WTC11 (cell line): Measurements from ENCODE around the gene TOM1L2. TPM values are rescaled to one million over a fixed set of nuclear protein-coding genes. Genes with fewer than 3 reads are reported as not detected.

Experiments used
- ATAC-seq: fragments of 200-7000 bp; cut with Tn5 transposase; 2 replicates; pipeline ENCODE4 v1.10.0; 2021; ENCODE audit warnings: mild to moderate bottlenecking, moderate library complexity
- CTCF ChIA-PET: fragments of 300-600 bp; sonication (Branson Sonifier 250); formaldehyde crosslinking; loops from one replicate; lab custom pipeline; 2021; ENCODE audit warnings: antibody characterized with exemption; lab: Charles Lee
- POLR2A ChIA-PET: fragments of 350-600 bp; sonication (Branson Sonifier 250); formaldehyde crosslinking; loops from one replicate; lab custom pipeline; 2021; ENCODE audit warnings: antibody characterized with exemption; lab: Charles Lee
- DNase-seq: peaks from one replicate; pipeline ENCODE4 v3.0.0; 2021; ENCODE audit warnings: low spot score
- H3K27ac Mint-ChIP-seq: 2 replicates; pipeline ENCODE4 v1.8.0; 2021; ENCODE audit warnings: mixed read lengths
- H3K27me3 Mint-ChIP-seq: 2 replicates; pipeline ENCODE4 v1.8.0; 2021; ENCODE audit warnings: low read depth, mild to moderate bottlenecking, moderate library complexity, mixed read lengths
- H3K36me3 Mint-ChIP-seq: 2 replicates; pipeline ENCODE4 v1.8.0; 2021; ENCODE audit warnings: mixed read lengths
- H3K4me1 Mint-ChIP-seq: 2 replicates; pipeline ENCODE4 v1.8.0; 2022; ENCODE audit warnings: mixed read lengths
- H3K4me3 Mint-ChIP-seq: 2 replicates; pipeline ENCODE4 v1.8.0; 2021; ENCODE audit warnings: mild to moderate bottlenecking, moderate library complexity, mixed read lengths
- H3K9me3 Mint-ChIP-seq: 2 replicates; pipeline ENCODE4 v1.8.0; 2021; ENCODE audit warnings: mixed read lengths
- ATF1 ChIP-seq: sonication (generic); formaldehyde crosslinking; IDR thresholded peaks from 2 replicates; pipeline ENCODE4 v1.8.1; 2023; ENCODE audit warnings: mild to moderate bottlenecking, moderate library complexity, missing genetic modification reagents
- FOXK1 ChIP-seq: sonication (generic); formaldehyde crosslinking; IDR thresholded peaks from 2 replicates; pipeline ENCODE4 v1.8.0; 2022; ENCODE audit warnings: mild to moderate bottlenecking, moderate library complexity, missing genetic modification reagents
- GTF2I ChIP-seq: fragments of 250-450 bp; sonication (Bioruptor Pico); conservative IDR thresholded peaks from 2 replicates; pipeline ENCODE4 v1.4.0; 2021; ENCODE audit warnings: mild to moderate bottlenecking
- JAZF1 ChIP-seq: fragments of 250-450 bp; sonication (Bioruptor Pico); IDR thresholded peaks from 2 replicates; pipeline ENCODE4 v1.9.0; 2021; ENCODE audit warnings: moderate library complexity, mild to moderate bottlenecking, inconsistent platforms
- MXD4 ChIP-seq: fragments of 250-450 bp; sonication (Bioruptor Pico); IDR thresholded peaks from 2 replicates; pipeline ENCODE4 v1.8.0; 2021; ENCODE audit warnings: mild to moderate bottlenecking, moderate library complexity, borderline replicate concordance
- NFATC4 ChIP-seq: fragments of 250-450 bp; sonication (Bioruptor Pico); IDR thresholded peaks from 2 replicates; pipeline ENCODE4 v1.9.0; 2021; ENCODE audit warnings: mild to moderate bottlenecking
- NR1H2 ChIP-seq: sonication (generic); formaldehyde crosslinking; IDR thresholded peaks from 2 replicates; pipeline ENCODE4 v1.9.0; 2021; ENCODE audit warnings: mild to moderate bottlenecking, moderate library complexity, missing genetic modification reagents
- RELA ChIP-seq: sonication (generic); formaldehyde crosslinking; IDR thresholded peaks from 2 replicates; pipeline ENCODE4 v1.8.1; 2022; ENCODE audit warnings: missing genetic modification reagents, mild to moderate bottlenecking, borderline replicate concordance
- SMAD4 ChIP-seq: sonication (generic); formaldehyde crosslinking; IDR thresholded peaks from 2 replicates; pipeline ENCODE4 v1.8.0; 2022; ENCODE audit warnings: mild to moderate bottlenecking, missing genetic modification reagents
- TP53 ChIP-seq: sonication (generic); formaldehyde crosslinking; IDR thresholded peaks from 2 replicates; pipeline ENCODE4 v1.8.1; 2023; ENCODE audit warnings: mild to moderate bottlenecking, missing genetic modification reagents
- ZNF232 ChIP-seq: sonication (generic); formaldehyde crosslinking; IDR thresholded peaks from 2 replicates; pipeline ENCODE4 v1.8.0; 2022; ENCODE audit warnings: mild to moderate bottlenecking, missing genetic modification reagents
- ZNF423 ChIP-seq: fragments of 250-450 bp; sonication (Bioruptor Pico); IDR thresholded peaks from 2 replicates; pipeline ENCODE4 v2.1.2; 2022; ENCODE audit warnings: mild to moderate bottlenecking, moderate library complexity
- total RNA-seq: library from RNA; stranded (reverse); gene quantifications from 3 replicates; pipeline ENCODE4 v1.2.3, GENCODE V29; 2021
- TF ChIP-seq, protein P1 (sequence below): sonication (generic); formaldehyde crosslinking; IDR thresholded peaks from 2 replicates; pipeline ENCODE4 v1.8.1; 2022; ENCODE audit warnings: low read depth, mild to moderate bottlenecking, moderate library complexity, missing genetic modification reagents, borderline replicate concordance
- TF ChIP-seq, protein P2 (sequence below): sonication (generic); formaldehyde crosslinking; IDR thresholded peaks from 2 replicates; pipeline ENCODE4 v1.8.1; 2022; ENCODE audit warnings: low read depth, missing genetic modification reagents, borderline replicate concordance
- TF ChIP-seq, protein P3 (sequence below): sonication (generic); formaldehyde crosslinking; IDR thresholded peaks from 2 replicates; pipeline ENCODE4 v1.8.0; 2022; ENCODE audit warnings: mild to moderate bottlenecking, missing genetic modification reagents
- TF ChIP-seq, protein P4 (sequence below): sonication (generic); formaldehyde crosslinking; IDR thresholded peaks from 2 replicates; pipeline ENCODE4 v1.8.0; 2023; ENCODE audit warnings: missing genetic modification reagents
- TF ChIP-seq, protein P5 (sequence below): sonication (generic); formaldehyde crosslinking; conservative IDR thresholded peaks from 2 replicates; pipeline ENCODE4 v1.8.1; 2022; ENCODE audit warnings: mild to moderate bottlenecking, missing genetic modification reagents
- TF ChIP-seq, protein P6 (sequence below): sonication (generic); formaldehyde crosslinking; IDR thresholded peaks from 2 replicates; pipeline ENCODE4 v1.8.0; 2023; ENCODE audit warnings: missing genetic modification reagents, mild to moderate bottlenecking, borderline replicate concordance
- TF ChIP-seq, protein P7 (sequence below): sonication (generic); formaldehyde crosslinking; IDR thresholded peaks from 2 replicates; pipeline ENCODE4 v1.8.0; 2022; ENCODE audit warnings: mild to moderate bottlenecking, missing genetic modification reagents
- TF ChIP-seq, protein P8 (sequence below): fragments of 250-450 bp; sonication (Bioruptor Pico); IDR thresholded peaks from 2 replicates; pipeline ENCODE4 v1.8.0; 2021; ENCODE audit warnings: mild to moderate bottlenecking
- TF ChIP-seq, protein P9 (sequence below): sonication (generic); formaldehyde crosslinking; IDR thresholded peaks from 2 replicates; pipeline ENCODE4 v1.8.1; 2023; ENCODE audit warnings: mild to moderate bottlenecking, moderate library complexity, missing genetic modification reagents

TOM1L2 gene
- total RNA-seq, 1 experiment from 2014 or later: 6.4 TPM

DNA sequence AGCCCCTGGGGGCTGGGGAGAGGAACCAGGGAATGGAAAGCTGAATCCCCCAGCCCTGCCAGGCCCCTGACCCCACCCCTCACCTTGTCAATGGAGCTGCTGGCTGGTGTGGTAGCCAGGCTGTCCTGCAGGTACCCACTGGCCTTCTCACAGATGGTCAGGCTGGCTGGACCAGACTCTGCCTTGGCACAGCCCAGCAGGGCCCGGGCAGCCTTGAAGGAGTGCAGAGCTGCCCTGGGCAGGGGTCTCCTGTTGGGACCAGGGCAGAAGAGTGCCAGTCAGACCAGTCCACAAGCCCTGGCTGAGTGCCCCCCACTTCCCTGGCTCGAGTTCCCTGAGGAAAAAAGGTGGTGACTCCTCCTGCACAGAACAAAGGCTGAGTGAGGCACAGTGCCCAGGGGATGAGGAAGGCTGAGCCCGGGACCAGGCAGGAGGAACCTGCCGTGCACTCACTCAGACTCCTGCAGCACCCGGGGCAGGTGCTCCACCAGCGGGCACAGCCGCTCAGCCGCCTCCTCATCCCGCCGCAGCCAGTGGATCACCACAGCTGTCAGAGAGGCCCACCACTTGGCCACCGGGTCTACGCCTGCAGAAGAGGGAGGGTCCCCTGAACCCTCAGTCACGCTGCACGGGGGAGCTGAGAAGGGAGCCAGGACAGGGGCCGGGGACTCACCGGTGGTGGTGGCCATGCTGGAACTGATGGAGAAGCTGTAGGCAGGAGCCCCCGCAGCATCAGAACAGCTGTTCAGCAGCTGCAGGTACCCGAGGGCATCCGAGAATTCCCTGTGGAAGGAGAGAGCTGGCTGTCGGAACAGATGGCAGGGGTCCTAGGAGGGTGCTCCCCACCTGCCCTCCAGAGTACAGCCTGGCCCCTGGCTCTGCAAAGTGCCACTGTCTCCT is 157.8 kb downstream of the TOM1L2 start:
- Mint-ChIP-seq H3K4me3 (no peak overlapping the region), H3K27ac (no peak overlapping the region), H3K27me3 (no peaks in the 10 kb centered on the region), H3K4me1 (peaks cover 26% of the 10 kb centered on the region), H3K9me3 (no peaks in the 10 kb centered on the region), H3K36me3 (peaks cover 34% of the 10 kb centered on the region)
- no peak for TF ChIP-seq ATF1 (CRISPR knock-in tag)
- no peak for TF ChIP-seq NFATC4 (CRISPR knock-in tag)
- no peak for TF ChIP-seq RELA
- TF ChIP-seq ZNF423: no peak
- TF ChIP-seq MXD4: no peak
- no peak for TF ChIP-seq ZNF232
- TF ChIP-seq, protein P1, sequence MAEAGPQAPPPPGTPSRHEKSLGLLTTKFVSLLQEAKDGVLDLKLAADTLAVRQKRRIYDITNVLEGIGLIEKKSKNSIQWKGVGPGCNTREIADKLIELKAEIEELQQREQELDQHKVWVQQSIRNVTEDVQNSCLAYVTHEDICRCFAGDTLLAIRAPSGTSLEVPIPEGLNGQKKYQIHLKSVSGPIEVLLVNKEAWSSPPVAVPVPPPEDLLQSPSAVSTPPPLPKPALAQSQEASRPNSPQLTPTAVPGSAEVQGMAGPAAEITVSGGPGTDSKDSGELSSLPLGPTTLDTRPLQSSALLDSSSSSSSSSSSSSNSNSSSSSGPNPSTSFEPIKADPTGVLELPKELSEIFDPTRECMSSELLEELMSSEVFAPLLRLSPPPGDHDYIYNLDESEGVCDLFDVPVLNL (CRISPR knock-in tag): no peak
- TF ChIP-seq JAZF1 (CRISPR knock-in tag): no peak
- TF ChIP-seq, protein P2, sequence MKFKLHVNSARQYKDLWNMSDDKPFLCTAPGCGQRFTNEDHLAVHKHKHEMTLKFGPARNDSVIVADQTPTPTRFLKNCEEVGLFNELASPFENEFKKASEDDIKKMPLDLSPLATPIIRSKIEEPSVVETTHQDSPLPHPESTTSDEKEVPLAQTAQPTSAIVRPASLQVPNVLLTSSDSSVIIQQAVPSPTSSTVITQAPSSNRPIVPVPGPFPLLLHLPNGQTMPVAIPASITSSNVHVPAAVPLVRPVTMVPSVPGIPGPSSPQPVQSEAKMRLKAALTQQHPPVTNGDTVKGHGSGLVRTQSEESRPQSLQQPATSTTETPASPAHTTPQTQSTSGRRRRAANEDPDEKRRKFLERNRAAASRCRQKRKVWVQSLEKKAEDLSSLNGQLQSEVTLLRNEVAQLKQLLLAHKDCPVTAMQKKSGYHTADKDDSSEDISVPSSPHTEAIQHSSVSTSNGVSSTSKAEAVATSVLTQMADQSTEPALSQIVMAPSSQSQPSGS (CRISPR knock-in tag): no peak
- TF ChIP-seq, protein P3, sequence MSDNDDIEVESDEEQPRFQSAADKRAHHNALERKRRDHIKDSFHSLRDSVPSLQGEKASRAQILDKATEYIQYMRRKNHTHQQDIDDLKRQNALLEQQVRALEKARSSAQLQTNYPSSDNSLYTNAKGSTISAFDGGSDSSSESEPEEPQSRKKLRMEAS (CRISPR knock-in tag): no peak
- TF ChIP-seq, protein P4, sequence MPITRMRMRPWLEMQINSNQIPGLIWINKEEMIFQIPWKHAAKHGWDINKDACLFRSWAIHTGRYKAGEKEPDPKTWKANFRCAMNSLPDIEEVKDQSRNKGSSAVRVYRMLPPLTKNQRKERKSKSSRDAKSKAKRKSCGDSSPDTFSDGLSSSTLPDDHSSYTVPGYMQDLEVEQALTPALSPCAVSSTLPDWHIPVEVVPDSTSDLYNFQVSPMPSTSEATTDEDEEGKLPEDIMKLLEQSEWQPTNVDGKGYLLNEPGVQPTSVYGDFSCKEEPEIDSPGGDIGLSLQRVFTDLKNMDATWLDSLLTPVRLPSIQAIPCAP: no peak
- ATAC-seq (no peak), DNase-seq (no peak)
- POLR2A ChIA-PET: interaction anchor here (0.5 to 3.6 kb wide), 3 partner anchors 22 to 42 kb away, joined by 3 to 34 read pairs (median 8); partner anchors contain the start of gene SREBF1
- CTCF ChIA-PET: interaction anchor here (0.8 to 2.0 kb wide), 3 partner anchors 13 to 77 kb away, joined by 3 to 13 read pairs (median 6); no protein-coding TSS in a partner anchor

DNA sequence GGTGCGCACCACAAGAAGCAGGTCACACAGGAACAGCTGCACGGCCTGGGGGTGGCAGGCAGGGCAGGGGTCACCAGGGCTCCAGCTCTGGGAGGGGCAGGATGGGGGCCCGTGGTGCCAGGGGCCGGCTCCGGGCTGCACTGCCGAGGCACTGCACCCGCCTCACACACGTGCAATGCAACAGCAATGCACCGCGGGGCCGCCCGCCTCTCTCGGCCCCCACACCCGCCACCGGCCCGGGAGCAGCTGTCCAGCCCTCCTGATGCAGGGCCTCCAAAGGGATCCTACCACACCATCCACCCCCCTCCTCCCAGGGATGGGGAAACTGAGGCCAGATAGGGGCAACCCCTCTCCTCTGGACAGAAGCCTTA is 158.5 kb downstream of the TOM1L2 start:
- H3K27ac Mint-ChIP-seq: no peak overlapping the region
- peaks cover 24% of the 10 kb centered on the region for H3K4me1 Mint-ChIP-seq
- ChIA-PET CTCF (interaction anchor here (0.8 to 3.1 kb wide), 9 partner anchors 12 to 106 kb away, joined by 6 to 60 read pairs (median 13); no protein-coding TSS in a partner anchor), POLR2A (interaction anchor here (1.5 to 3.6 kb wide), 2 partner anchors 23 to 65 kb away, joined by 5 to 34 read pairs; partner anchors contain the start of gene SREBF1)
- DNase-seq (no peak), ATAC-seq (no peak)
- peaks cover 6% of the 10 kb centered on the region for H3K27me3 Mint-ChIP-seq
- H3K4me3 Mint-ChIP-seq: no peak overlapping the region
- peaks cover 28% of the 10 kb centered on the region for H3K36me3 Mint-ChIP-seq
- no peaks in the 10 kb centered on the region for H3K9me3 Mint-ChIP-seq
- TF ChIP-seq GTF2I: no peak
- TF ChIP-seq, protein P5, sequence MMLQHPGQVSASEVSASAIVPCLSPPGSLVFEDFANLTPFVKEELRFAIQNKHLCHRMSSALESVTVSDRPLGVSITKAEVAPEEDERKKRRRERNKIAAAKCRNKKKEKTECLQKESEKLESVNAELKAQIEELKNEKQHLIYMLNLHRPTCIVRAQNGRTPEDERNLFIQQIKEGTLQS: no peak
- TF ChIP-seq, protein P6, sequence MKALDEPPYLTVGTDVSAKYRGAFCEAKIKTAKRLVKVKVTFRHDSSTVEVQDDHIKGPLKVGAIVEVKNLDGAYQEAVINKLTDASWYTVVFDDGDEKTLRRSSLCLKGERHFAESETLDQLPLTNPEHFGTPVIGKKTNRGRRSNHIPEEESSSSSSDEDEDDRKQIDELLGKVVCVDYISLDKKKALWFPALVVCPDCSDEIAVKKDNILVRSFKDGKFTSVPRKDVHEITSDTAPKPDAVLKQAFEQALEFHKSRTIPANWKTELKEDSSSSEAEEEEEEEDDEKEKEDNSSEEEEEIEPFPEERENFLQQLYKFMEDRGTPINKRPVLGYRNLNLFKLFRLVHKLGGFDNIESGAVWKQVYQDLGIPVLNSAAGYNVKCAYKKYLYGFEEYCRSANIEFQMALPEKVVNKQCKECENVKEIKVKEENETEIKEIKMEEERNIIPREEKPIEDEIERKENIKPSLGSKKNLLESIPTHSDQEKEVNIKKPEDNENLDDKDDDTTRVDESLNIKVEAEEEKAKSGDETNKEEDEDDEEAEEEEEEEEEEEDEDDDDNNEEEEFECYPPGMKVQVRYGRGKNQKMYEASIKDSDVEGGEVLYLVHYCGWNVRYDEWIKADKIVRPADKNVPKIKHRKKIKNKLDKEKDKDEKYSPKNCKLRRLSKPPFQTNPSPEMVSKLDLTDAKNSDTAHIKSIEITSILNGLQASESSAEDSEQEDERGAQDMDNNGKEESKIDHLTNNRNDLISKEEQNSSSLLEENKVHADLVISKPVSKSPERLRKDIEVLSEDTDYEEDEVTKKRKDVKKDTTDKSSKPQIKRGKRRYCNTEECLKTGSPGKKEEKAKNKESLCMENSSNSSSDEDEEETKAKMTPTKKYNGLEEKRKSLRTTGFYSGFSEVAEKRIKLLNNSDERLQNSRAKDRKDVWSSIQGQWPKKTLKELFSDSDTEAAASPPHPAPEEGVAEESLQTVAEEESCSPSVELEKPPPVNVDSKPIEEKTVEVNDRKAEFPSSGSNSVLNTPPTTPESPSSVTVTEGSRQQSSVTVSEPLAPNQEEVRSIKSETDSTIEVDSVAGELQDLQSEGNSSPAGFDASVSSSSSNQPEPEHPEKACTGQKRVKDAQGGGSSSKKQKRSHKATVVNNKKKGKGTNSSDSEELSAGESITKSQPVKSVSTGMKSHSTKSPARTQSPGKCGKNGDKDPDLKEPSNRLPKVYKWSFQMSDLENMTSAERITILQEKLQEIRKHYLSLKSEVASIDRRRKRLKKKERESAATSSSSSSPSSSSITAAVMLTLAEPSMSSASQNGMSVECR (CRISPR knock-in tag): no peak
- no peak for TF ChIP-seq SMAD4
- TF ChIP-seq, protein P7, sequence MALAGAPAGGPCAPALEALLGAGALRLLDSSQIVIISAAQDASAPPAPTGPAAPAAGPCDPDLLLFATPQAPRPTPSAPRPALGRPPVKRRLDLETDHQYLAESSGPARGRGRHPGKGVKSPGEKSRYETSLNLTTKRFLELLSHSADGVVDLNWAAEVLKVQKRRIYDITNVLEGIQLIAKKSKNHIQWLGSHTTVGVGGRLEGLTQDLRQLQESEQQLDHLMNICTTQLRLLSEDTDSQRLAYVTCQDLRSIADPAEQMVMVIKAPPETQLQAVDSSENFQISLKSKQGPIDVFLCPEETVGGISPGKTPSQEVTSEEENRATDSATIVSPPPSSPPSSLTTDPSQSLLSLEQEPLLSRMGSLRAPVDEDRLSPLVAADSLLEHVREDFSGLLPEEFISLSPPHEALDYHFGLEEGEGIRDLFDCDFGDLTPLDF (CRISPR knock-in tag): no peak
- TF ChIP-seq, protein P8, sequence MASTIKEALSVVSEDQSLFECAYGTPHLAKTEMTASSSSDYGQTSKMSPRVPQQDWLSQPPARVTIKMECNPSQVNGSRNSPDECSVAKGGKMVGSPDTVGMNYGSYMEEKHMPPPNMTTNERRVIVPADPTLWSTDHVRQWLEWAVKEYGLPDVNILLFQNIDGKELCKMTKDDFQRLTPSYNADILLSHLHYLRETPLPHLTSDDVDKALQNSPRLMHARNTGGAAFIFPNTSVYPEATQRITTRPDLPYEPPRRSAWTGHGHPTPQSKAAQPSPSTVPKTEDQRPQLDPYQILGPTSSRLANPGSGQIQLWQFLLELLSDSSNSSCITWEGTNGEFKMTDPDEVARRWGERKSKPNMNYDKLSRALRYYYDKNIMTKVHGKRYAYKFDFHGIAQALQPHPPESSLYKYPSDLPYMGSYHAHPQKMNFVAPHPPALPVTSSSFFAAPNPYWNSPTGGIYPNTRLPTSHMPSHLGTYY: no peak
- no peak for TF ChIP-seq TP53 (CRISPR knock-in tag)
- TF ChIP-seq, protein P9, sequence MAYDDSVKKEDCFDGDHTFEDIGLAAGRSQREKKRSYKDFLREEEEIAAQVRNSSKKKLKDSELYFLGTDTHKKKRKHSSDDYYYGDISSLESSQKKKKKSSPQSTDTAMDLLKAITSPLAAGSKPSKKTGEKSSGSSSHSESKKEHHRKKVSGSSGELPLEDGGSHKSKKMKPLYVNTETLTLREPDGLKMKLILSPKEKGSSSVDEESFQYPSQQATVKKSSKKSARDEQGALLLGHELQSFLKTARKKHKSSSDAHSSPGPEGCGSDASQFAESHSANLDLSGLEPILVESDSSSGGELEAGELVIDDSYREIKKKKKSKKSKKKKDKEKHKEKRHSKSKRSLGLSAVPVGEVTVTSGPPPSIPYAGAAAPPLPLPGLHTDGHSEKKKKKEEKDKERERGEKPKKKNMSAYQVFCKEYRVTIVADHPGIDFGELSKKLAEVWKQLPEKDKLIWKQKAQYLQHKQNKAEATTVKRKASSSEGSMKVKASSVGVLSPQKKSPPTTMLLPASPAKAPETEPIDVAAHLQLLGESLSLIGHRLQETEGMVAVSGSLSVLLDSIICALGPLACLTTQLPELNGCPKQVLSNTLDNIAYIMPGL: no peak
- TF ChIP-seq MXD4: no peak
- TF ChIP-seq NR1H2 (CRISPR knock-in tag): no peak
- no peak for TF ChIP-seq NFATC4 (CRISPR knock-in tag)
- no peak for TF ChIP-seq FOXK1
